Stimulated activated CD8-positive, alpha-beta memory T cell treated with anti-CD3 and anti-CD28 coated beads, Interleukin-4, amount 100 ng/mL, for 1 hour (primary cell): Measurements from ENCODE around the gene HGF.
"Not testable (repeated sequence)": the region's sequence is repeated elsewhere in the genome, so short reads cannot be mapped to it uniquely, and the experiment has no call there.

Experiments used
- DNase-seq, 2 donors: peaks; one replicate each; pipeline ENCODE4 v3.0.0-alpha.2; 2020; ENCODE audit warnings: low read depth in 2 of 2, low spot score in 1 of 2

HGF gene

GRCh38 chr7:81722250-81722649, 47.6 kb downstream of the HGF start:
- not testable (repeated sequence) for DNase-seq

GRCh38 chr7:81721437-81721836, 48.4 kb downstream of the HGF start:
- no peak for DNase-seq

- DNase-seq: no peak
These were observed 50.0 kb downstream of the HGF start for GRCh38 chr7:81719865-81720264.

- no peak for DNase-seq
These were observed 53.8 kb downstream of the HGF start for GRCh38 chr7:81715984-81716588.

- no peak for DNase-seq
These were observed 55.5 kb downstream of the HGF start for GRCh38 chr7:81714306-81714705.

GRCh38 chr7:81710751-81711150, 59.1 kb downstream of the HGF start:
- DNase-seq: no peak

- no peak for DNase-seq
These were observed 60.0 kb downstream of the HGF start for GRCh38 chr7:81709836-81710235.

GRCh38 chr7:81707966-81708365, 61.9 kb downstream of the HGF start:
- DNase-seq: no peak

GRCh38 chr7:81707196-81707595, 62.7 kb downstream of the HGF start:
- DNase-seq: no peak

GRCh38 chr7:81705206-81705605, 64.6 kb downstream of the HGF start:
- DNase-seq: no peak

GRCh38 chr7:81704595-81704994, 65.3 kb downstream of the HGF start:
- no peak for DNase-seq

- no peak for DNase-seq
These were observed 70.9 kb downstream of the HGF start for GRCh38 chr7:81698965-81699364.

- DNase-seq: no peak
These were observed 75.1 kb downstream of the HGF start for GRCh38 chr7:81694711-81695110.

- DNase-seq: no peak
These were observed 76.0 kb downstream of the HGF start for GRCh38 chr7:81693894-81694293.

GRCh38 chr7:81693080-81693479, 76.8 kb downstream of the HGF start:
- DNase-seq: no peak

- no peak for DNase-seq
These were observed 77.5 kb downstream of the HGF start for GRCh38 chr7:81692146-81692905.

- no peak for DNase-seq
These were observed 78.5 kb downstream of the HGF start for GRCh38 chr7:81691199-81691821.

- no peak for DNase-seq
These were observed 79.2 kb downstream of the HGF start for GRCh38 chr7:81690688-81691087.

- DNase-seq: no peak
These were observed 79.6 kb downstream of the HGF start for GRCh38 chr7:81690251-81690650.

- no peak for DNase-seq
These were observed 81.0 kb downstream of the HGF start for GRCh38 chr7:81688622-81689411.

- no peak for DNase-seq
These were observed 82.8 kb downstream of the HGF start for GRCh38 chr7:81687062-81687461.
